OCI-LY3 (cell line): Measurements from ENCODE around the gene WDR76.

Experiments
- EZH2phosphoT487 ChIP-seq: fragments of 200-600 bp; shearing (Covaris generic); IDR thresholded peaks from 2 replicates; pipeline ENCODE4 v1.6.1; 2018; ENCODE audit warnings: antibody characterized with exemption, mixed run types, low read depth
- TF ChIP-seq, protein P1 (sequence below): fragments of 200-600, 300-600 bp; sonication (generic); IDR thresholded peaks from 2 replicates; pipeline ENCODE4 v1.5.1; 2014; ENCODE audit warnings: antibody characterized with exemption, low read length, low read depth

DNA sequence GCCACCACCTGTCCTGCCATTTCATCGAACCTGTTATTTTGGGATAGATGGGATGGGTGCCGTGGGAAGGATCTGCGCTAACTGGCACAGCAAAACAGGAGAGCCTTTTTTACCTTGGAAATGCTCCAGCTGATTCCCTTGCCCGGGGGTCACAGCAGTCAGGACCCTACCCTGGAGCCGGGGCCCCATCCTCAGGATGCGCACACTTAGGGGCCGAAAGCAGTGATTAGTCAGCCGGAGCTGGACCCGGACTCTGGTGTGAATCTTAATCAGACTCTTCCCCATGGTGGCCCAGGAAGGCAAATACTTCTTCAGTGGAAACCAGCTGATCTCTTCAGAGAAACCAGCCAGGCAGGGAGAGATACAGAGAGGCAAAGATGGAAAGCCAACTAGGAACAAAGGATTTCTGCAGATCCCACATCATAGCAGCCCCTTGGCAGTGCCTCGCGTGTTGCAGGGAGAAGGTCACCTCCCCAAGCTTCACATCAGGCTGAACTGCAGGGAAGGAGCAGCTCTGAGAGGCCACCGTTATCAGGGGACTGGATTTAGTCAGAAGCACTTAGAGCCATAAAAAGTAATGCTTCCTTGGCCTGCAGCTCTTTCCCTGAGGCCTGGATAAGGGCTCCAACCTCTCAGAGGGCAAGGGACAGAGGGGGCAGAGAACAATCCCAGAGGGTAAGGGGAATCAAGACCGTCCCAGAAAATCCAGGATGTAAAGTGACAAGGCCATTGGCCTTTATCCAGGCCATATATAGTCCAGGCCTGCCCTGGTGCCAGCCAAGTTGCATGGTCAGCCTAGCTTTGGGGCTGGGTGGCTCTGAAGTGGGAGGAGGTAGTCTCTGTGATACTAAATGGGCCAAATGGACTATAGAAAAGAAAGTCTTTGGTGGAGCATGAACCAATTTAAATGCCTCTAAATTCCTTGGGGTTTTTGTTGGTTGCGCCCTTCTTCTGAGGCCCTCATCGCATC is 52.9 kb downstream of the WDR76 start:
- TF ChIP-seq, protein P1, sequence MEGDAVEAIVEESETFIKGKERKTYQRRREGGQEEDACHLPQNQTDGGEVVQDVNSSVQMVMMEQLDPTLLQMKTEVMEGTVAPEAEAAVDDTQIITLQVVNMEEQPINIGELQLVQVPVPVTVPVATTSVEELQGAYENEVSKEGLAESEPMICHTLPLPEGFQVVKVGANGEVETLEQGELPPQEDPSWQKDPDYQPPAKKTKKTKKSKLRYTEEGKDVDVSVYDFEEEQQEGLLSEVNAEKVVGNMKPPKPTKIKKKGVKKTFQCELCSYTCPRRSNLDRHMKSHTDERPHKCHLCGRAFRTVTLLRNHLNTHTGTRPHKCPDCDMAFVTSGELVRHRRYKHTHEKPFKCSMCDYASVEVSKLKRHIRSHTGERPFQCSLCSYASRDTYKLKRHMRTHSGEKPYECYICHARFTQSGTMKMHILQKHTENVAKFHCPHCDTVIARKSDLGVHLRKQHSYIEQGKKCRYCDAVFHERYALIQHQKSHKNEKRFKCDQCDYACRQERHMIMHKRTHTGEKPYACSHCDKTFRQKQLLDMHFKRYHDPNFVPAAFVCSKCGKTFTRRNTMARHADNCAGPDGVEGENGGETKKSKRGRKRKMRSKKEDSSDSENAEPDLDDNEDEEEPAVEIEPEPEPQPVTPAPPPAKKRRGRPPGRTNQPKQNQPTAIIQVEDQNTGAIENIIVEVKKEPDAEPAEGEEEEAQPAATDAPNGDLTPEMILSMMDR: no peak
- TF ChIP-seq EZH2phosphoT487: no peak
